Heart left ventricle (tissue), 16 donors: ENCODE results near the gene ERCC6L2. TPM values are rescaled to one million over a fixed set of nuclear protein-coding genes. Genes with fewer than 3 reads are reported as not detected.

Experiments used
- ATAC-seq, 4 donors: fragments of 200-7000 bp; cut with Tn5 transposase; one replicate each; pipeline ENCODE4 v1.9.1; 2020 to 2022; ENCODE audit warnings: moderate library complexity in 4 of 4, mild to moderate bottlenecking in 3 of 4, moderate number of reproducible peaks in 1 of 4
- DNase-seq, 5 donors: peaks; one replicate each; pipeline ENCODE4 v3.0.0-alpha.2; 2020
- H3K27ac ChIP-seq, 12 donors: fragments of 200-600 bp; sonication (generic) in 4 of 12; one replicate each; pipeline versions ENCODE4 v1.5.0 to v1.8.0; 2016 to 2022; ENCODE audit warnings: mild to moderate bottlenecking in 2 of 12
- H3K27me3 ChIP-seq, 9 donors: fragments of 200-600 bp; sonication (generic) in 2 of 9; one replicate each; pipeline versions ENCODE4 v1.5.1 to v1.8.0; 2016 to 2022; ENCODE audit warnings: mild to moderate bottlenecking in 3 of 9
- H3K36me3 ChIP-seq, 9 donors: fragments of 200-600 bp; sonication (generic) in 2 of 9; one replicate each; pipeline versions ENCODE4 v1.5.0 to v1.8.0; 2018 to 2022; ENCODE audit warnings: mild to moderate bottlenecking in 2 of 9
- H3K4me1 ChIP-seq, 12 donors: fragments of 200-600 bp; sonication (generic) in 4 of 12; one replicate each; pipeline versions ENCODE4 v1.5.0 to v1.8.0; 2016 to 2022; ENCODE audit warnings: mild to moderate bottlenecking in 3 of 12
- H3K4me3 ChIP-seq, 12 donors: fragments of 200-600 bp; sonication (generic) in 4 of 12; one replicate each; pipeline versions ENCODE4 v1.5.0 to v1.8.0; 2017 to 2022; ENCODE audit warnings: mild to moderate bottlenecking in 9 of 12, moderate library complexity in 4 of 12
- H3K9me3 ChIP-seq, 12 donors: fragments of 200-600 bp; sonication (generic) in 4 of 12; one replicate each; pipeline versions ENCODE4 v1.5.0 to v1.8.0; 2016 to 2022; ENCODE audit warnings: mild to moderate bottlenecking in 1 of 12
- POLR2A ChIP-seq, 2 donors: fragments of 450-650 bp; IDR thresholded peaks; one replicate each; pipeline ENCODE4 v1.6.1; 2017; ENCODE audit warnings: antibody characterized with exemption in 2 of 2, mild to moderate bottlenecking in 2 of 2, moderate library complexity in 2 of 2
- WGBS, 4 donors: extraction: QIAGEN DNeasy Blood & Tissue Kit in 2 of 4; methylation state at CpG; one replicate each; pipeline versions ENCODE4 v1.1.5 to v1.1.7; 2013 to 2018; 5-methylcytosine and 5-hydroxymethylcytosine counted together
- intact Hi-C, 10 donors: fragments of 100-400 bp; cut with DNase I; formaldehyde crosslinking; loops; one replicate each; pipeline versions ENCODE4 v1.11.1 to v1.14.2; 2022
- polyA plus RNA-seq, 2 donors: library from polyadenylated mRNA; stranded (reverse); fragments of 200-250 nt; gene quantifications; one replicate each; pipeline ENCODE4 v1.2.3, GENCODE V29; 2013
- total RNA-seq, 9 donors: library from RNA; depleted of rRNA in 2 of 9; stranded (reverse); fragments of >200 nt in 2 of 9; fragmentation: NEBNext Ultra II Directional in 3 of 9; extraction: Animal tissue kit (Norgen Biotek cat#: 25700) in 3 of 9; gene quantifications; one replicate each; pipeline versions ENCODE4 v1.1.0 to v1.2.4, GENCODE V29; 2016 to 2023
- TF ChIP-seq, protein P1 (sequence below), 12 donors: fragments of 200-600 bp; sonication (generic) in 4 of 12; IDR thresholded peaks; one replicate each; pipeline versions ENCODE4 v1.5.0 to v1.8.0; 2018 to 2022; ENCODE audit warnings: antibody characterized with exemption in 12 of 12, mild to moderate bottlenecking in 5 of 12
- donor health status: ischemic (EF 13 %, LVEDD 7.1; RV severe dilation, severe dysfunction).
- donor health status: healthy with polysubstance abuse.
- donor health status: DM: no; HTN: yes; CAD: no.
- donor health status: DM: no; HTN: no; CAD: no.
- donor health status: ischemic (EF 25% LVEDD 6.9; RV normal size, moderate dysfunction).
- donor health status: ischemic (EF 25% LVEDD 5.7; RV mildly dilated, moderate dysfunction).
- donor health status: healthy.
- donor health status: DM: yes; HTN: yes; CAD: no.
- donor health status: ischemic (EF 35%, LVEDD 5.7; RV mildly dilated, moderate dysfunction).
- donor health status: nonischemic (EF 11% LVEDD 7.7; RV severe dilation, severe dysfunction).
- donor health status: DM: yes; HTN: yes; CAD: no.
- donor health status: PGD.
- donor health status: ischemic (EF 29% LVEDD 5.4; RV normal size, mild dysfunction).
- donor health status: nonischemic (EF 23%, LVEDD 6.1; RV moderate dilation, normal function).

Gene ERCC6L2
- total and polyA plus RNA-seq, 11 donors, result 4.0 to 46.8 (median 27.4) TPM

- H3K4me3 ChIP-seq, result no peak overlapping the region
- 97 to 98% (median 97%) methylated on average over 4 of the region's 4 CpGs for WGBS, 4 donors
- no peaks in the 10 kb centered on the region for H3K4me1 ChIP-seq
- peaks cover 5 to 82% (median 51%) of the 10 kb centered on the region in 9 donors for H3K36me3 ChIP-seq
- no peak for DNase-seq
- TF ChIP-seq, protein P1, sequence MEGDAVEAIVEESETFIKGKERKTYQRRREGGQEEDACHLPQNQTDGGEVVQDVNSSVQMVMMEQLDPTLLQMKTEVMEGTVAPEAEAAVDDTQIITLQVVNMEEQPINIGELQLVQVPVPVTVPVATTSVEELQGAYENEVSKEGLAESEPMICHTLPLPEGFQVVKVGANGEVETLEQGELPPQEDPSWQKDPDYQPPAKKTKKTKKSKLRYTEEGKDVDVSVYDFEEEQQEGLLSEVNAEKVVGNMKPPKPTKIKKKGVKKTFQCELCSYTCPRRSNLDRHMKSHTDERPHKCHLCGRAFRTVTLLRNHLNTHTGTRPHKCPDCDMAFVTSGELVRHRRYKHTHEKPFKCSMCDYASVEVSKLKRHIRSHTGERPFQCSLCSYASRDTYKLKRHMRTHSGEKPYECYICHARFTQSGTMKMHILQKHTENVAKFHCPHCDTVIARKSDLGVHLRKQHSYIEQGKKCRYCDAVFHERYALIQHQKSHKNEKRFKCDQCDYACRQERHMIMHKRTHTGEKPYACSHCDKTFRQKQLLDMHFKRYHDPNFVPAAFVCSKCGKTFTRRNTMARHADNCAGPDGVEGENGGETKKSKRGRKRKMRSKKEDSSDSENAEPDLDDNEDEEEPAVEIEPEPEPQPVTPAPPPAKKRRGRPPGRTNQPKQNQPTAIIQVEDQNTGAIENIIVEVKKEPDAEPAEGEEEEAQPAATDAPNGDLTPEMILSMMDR (IDR thresholded peaks at IDR 0.05), result no peak
- no peak for TF ChIP-seq POLR2A (IDR thresholded peaks at IDR 0.05)
- no peak for ATAC-seq
- no peaks in the 10 kb centered on the region for H3K27me3 ChIP-seq
- no peak overlapping the region for H3K27ac ChIP-seq
- H3K9me3 ChIP-seq, result peaks cover 0 to 24% (median 0%) of the 10 kb centered on the region in 12 donors
- intact Hi-C loops, result no loop called here
These were observed 66.5 kb downstream of the ERCC6L2 start for GRCh38 chr9:95942016-95942415.

- H3K36me3 ChIP-seq, result peaks cover 3 to 78% (median 32%) of the 10 kb centered on the region in 9 donors
- WGBS, 4 donors, result 91 to 100% (median 96%) methylated on average over 1 of the region's 1 CpG
- DNase-seq, result no peak
- TF ChIP-seq POLR2A (IDR thresholded peaks at IDR 0.05), result no peak
- TF ChIP-seq, protein P1 (IDR thresholded peaks at IDR 0.05), result no peak
- intact Hi-C loops, result loop anchor here in 1 of 10 donors (2.0 kb wide), 1 partner anchor 40 kb away; no protein-coding TSS in a partner anchor
- H3K4me1 ChIP-seq, result no peaks in the 10 kb centered on the region
- H3K9me3 ChIP-seq, result peaks cover 0 to 16% (median 0%) of the 10 kb centered on the region in 12 donors
- H3K4me3 ChIP-seq, result no peak overlapping the region
- H3K27ac ChIP-seq, result no peak overlapping the region
- ATAC-seq, result no peak
- H3K27me3 ChIP-seq, result no peaks in the 10 kb centered on the region
These were observed 71.6 kb downstream of the ERCC6L2 start for GRCh38 chr9:95947118-95947517.

DNA sequence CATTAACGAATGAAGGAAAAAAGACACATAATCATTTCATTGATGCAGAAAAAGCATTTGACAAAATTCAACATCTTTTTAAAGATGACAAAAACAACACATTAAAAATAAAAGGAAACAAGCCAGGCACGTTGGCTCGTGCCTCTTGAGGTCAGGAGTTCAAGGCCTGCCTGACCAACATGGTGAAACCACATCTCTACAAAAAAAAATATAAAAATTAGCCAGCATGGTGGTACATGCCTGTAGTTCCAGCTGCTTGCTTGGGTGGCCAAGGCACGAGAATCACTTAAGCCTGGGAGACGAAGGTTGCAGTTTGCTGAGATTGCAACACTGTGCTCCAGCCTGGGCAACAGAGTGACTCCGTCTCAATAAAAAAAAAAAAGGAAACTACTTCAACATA lies 77.0 kb downstream of the ERCC6L2 start:
- Histone ChIP-seq H3K36me3 (peaks cover 0 to 56% (median 22%) of the 10 kb centered on the region in 9 donors), H3K27me3 (no peaks in the 10 kb centered on the region), H3K27ac (no peak overlapping the region), H3K4me3 (no peak overlapping the region), H3K9me3 (peaks cover 0 to 21% (median 0%) of the 10 kb centered on the region in 12 donors), H3K4me1 (no peaks in the 10 kb centered on the region)
- TF ChIP-seq, protein P1 (IDR thresholded peaks at IDR 0.05), result no peak
- TF ChIP-seq POLR2A (IDR thresholded peaks at IDR 0.05), result no peak
- ATAC-seq (no peak), DNase-seq (no peak)
- intact Hi-C loops, result no loop called here
- WGBS, 4 donors, result 94 to 96% (median 95%) methylated on average over 6 of the region's 6 CpGs

- Histone ChIP-seq H3K9me3 (peaks cover 0 to 16% (median 0%) of the 10 kb centered on the region in 12 donors), H3K36me3 (peaks cover 0 to 56% (median 13%) of the 10 kb centered on the region in 9 donors), H3K4me1 (no peaks in the 10 kb centered on the region), H3K4me3 (no peak overlapping the region), H3K27ac (no peak overlapping the region), H3K27me3 (no peaks in the 10 kb centered on the region)
- no peak for TF ChIP-seq POLR2A (IDR thresholded peaks at IDR 0.05)
- TF ChIP-seq, protein P1 (IDR thresholded peaks at IDR 0.05), result no peak
- intact Hi-C loops, result no loop called here
- no peak for DNase-seq
- WGBS, 4 donors, result 95 to 100% (median 98%) methylated on average over 1 of the region's 1 CpG
- no peak for ATAC-seq
These were observed 78.5 kb downstream of the ERCC6L2 start for GRCh38 chr9:95953986-95954385.
